ENCODE measurements around the gene MAFF. TPM values are rescaled to one million over a fixed set of nuclear protein-coding genes. Genes with fewer than 3 reads are reported as not detected.

The MAFF gene
- total and polyA plus RNA-seq, 4 donors = 57.4 to 145 (median 80.0) TPM

- Histone ChIP-seq H3K36me3 (ENCODE audit: control insufficient read depth in 1 of 2, insufficient read depth in 2 of 2, low read length in 1 of 2) (no peaks in the 10 kb centered on the region), H3K27ac (ENCODE audit: low read depth in 1 of 2, low read length in 2 of 2) (peak overlapping the region; percentile 78 to 82), H3K4me3 (ENCODE audit: low read length in 2 of 2) (no peak overlapping the region), H3K9me3 (ENCODE audit: control insufficient read depth, low read length) (no peaks in the 10 kb centered on the region), H3K4me1 (ENCODE audit: control insufficient read depth in 1 of 2, insufficient read depth in 2 of 2, low read length in 2 of 2) (no peaks in the 10 kb centered on the region), H3K27me3 (ENCODE audit: control insufficient read depth in 1 of 2, insufficient read depth in 2 of 2, low read length in 1 of 2) (no peaks in the 10 kb centered on the region)
- WGBS, 2 donors = 27 to 39% methylated on average over 15 of the region's 15 CpGs
- intact Hi-C loops (cut with DNase I) = loop anchor here in 1 of 2 donors (10.0 kb wide), 1 partner anchor 109 kb away; the partner anchor contains the start of gene CSNK1E
- ATAC-seq (ENCODE audit: low FRiP score) (peak; percentile 59), DNase-seq (peak; percentile 94 to 96)
Measured at GRCh38 chr22:38205261-38206128, 3.7 kb downstream of the MAFF start.

- H3K4me3 ChIP-seq (ENCODE audit: low read length in 2 of 2) = no peak overlapping the region
- no peaks in the 10 kb centered on the region for H3K4me1 ChIP-seq (ENCODE audit: control insufficient read depth in 1 of 2, insufficient read depth in 2 of 2, low read length in 2 of 2)
- no peaks in the 10 kb centered on the region for H3K27me3 ChIP-seq (ENCODE audit: control insufficient read depth in 1 of 2, insufficient read depth in 2 of 2, low read length in 1 of 2)
- DNase-seq = no peak
- intact Hi-C loops (cut with DNase I) = loop anchor here in 1 of 2 donors (10.0 kb wide), 1 partner anchor 107 kb away; the partner anchor contains the start of gene CSNK1E
- H3K36me3 ChIP-seq (ENCODE audit: control insufficient read depth in 1 of 2, insufficient read depth in 2 of 2, low read length in 1 of 2) = no peaks in the 10 kb centered on the region
- WGBS, 2 donors = 93% methylated on average over 7 of the region's 7 CpGs
- ATAC-seq (ENCODE audit: low FRiP score) = no peak
- H3K9me3 ChIP-seq (ENCODE audit: control insufficient read depth, low read length) = no peaks in the 10 kb centered on the region
- H3K27ac ChIP-seq (ENCODE audit: low read depth in 1 of 2, low read length in 2 of 2) = no peak overlapping the region
Measured at GRCh38 chr22:38207898-38208432, 6.2 kb downstream of the MAFF start.

GRCh38 chr22:38208551-38208968 lies 6.8 kb downstream of the MAFF start:
- Histone ChIP-seq H3K27ac (ENCODE audit: low read depth in 1 of 2, low read length in 2 of 2) (no peak overlapping the region), H3K4me3 (ENCODE audit: low read length in 2 of 2) (no peak overlapping the region), H3K4me1 (ENCODE audit: control insufficient read depth in 1 of 2, insufficient read depth in 2 of 2, low read length in 2 of 2) (peaks cover 0 to 3% of the 10 kb centered on the region in 2 donors), H3K36me3 (ENCODE audit: control insufficient read depth in 1 of 2, insufficient read depth in 2 of 2, low read length in 1 of 2) (no peaks in the 10 kb centered on the region), H3K27me3 (ENCODE audit: control insufficient read depth in 1 of 2, insufficient read depth in 2 of 2, low read length in 1 of 2) (no peaks in the 10 kb centered on the region), H3K9me3 (ENCODE audit: control insufficient read depth, low read length) (no peaks in the 10 kb centered on the region)
- ATAC-seq (ENCODE audit: low FRiP score) (no peak), DNase-seq (no peak)
- intact Hi-C loops (cut with DNase I) = loop anchor here in 1 of 2 donors (10.0 kb wide), 1 partner anchor 106 kb away; the partner anchor contains the start of gene CSNK1E
- 75 to 89% methylated on average over 5 to 6 of the region's 6 CpGs for WGBS, 2 donors

- DNase-seq (no peak), ATAC-seq (ENCODE audit: low FRiP score) (no peak)
- Histone ChIP-seq H3K36me3 (ENCODE audit: control insufficient read depth in 1 of 2, insufficient read depth in 2 of 2, low read length in 1 of 2) (no peaks in the 10 kb centered on the region), H3K9me3 (ENCODE audit: control insufficient read depth, low read length) (no peaks in the 10 kb centered on the region), H3K27ac (ENCODE audit: low read depth in 1 of 2, low read length in 2 of 2) (no peak overlapping the region), H3K4me1 (ENCODE audit: control insufficient read depth in 1 of 2, insufficient read depth in 2 of 2, low read length in 2 of 2) (peaks cover 0 to 3% of the 10 kb centered on the region in 2 donors), H3K27me3 (ENCODE audit: control insufficient read depth in 1 of 2, insufficient read depth in 2 of 2, low read length in 1 of 2) (no peaks in the 10 kb centered on the region), H3K4me3 (ENCODE audit: low read length in 2 of 2) (no peak overlapping the region)
- intact Hi-C loops (cut with DNase I) = no loop called here
- 90 to 95% methylated on average over 7 of the region's 7 CpGs for WGBS, 2 donors
Measured at GRCh38 chr22:38211556-38211955, 9.8 kb downstream of the MAFF start.

- Histone ChIP-seq H3K27me3 (ENCODE audit: control insufficient read depth in 1 of 2, insufficient read depth in 2 of 2, low read length in 1 of 2) (no peaks in the 10 kb centered on the region), H3K36me3 (ENCODE audit: control insufficient read depth in 1 of 2, insufficient read depth in 2 of 2, low read length in 1 of 2) (no peaks in the 10 kb centered on the region), H3K4me1 (ENCODE audit: control insufficient read depth in 1 of 2, insufficient read depth in 2 of 2, low read length in 2 of 2) (peaks cover 0 to 3% of the 10 kb centered on the region in 2 donors), H3K27ac (ENCODE audit: low read depth in 1 of 2, low read length in 2 of 2) (no peak overlapping the region), H3K9me3 (ENCODE audit: control insufficient read depth, low read length) (no peaks in the 10 kb centered on the region), H3K4me3 (ENCODE audit: low read length in 2 of 2) (no peak overlapping the region)
- 79 to 85% methylated on average over 2 of the region's 2 CpGs for WGBS, 2 donors
- ATAC-seq (ENCODE audit: low FRiP score) (no peak), DNase-seq (no peak)
- intact Hi-C loops (cut with DNase I) = no loop called here
Measured at GRCh38 chr22:38212442-38212841, 10.6 kb downstream of the MAFF start.

- H3K4me1 ChIP-seq (ENCODE audit: control insufficient read depth in 1 of 2, insufficient read depth in 2 of 2, low read length in 2 of 2) = peaks cover 0 to 3% of the 10 kb centered on the region in 2 donors
- H3K36me3 ChIP-seq (ENCODE audit: control insufficient read depth in 1 of 2, insufficient read depth in 2 of 2, low read length in 1 of 2) = no peaks in the 10 kb centered on the region
- intact Hi-C loops (cut with DNase I) = no loop called here
- DNase-seq = no peak
- 94% methylated on average over 6 of the region's 6 CpGs for WGBS, 2 donors
- ATAC-seq (ENCODE audit: low FRiP score) = no peak
- H3K27ac ChIP-seq (ENCODE audit: low read depth in 1 of 2, low read length in 2 of 2) = no peak overlapping the region
- no peaks in the 10 kb centered on the region for H3K9me3 ChIP-seq (ENCODE audit: control insufficient read depth, low read length)
- H3K4me3 ChIP-seq (ENCODE audit: low read length in 2 of 2) = no peak overlapping the region
- H3K27me3 ChIP-seq (ENCODE audit: control insufficient read depth in 1 of 2, insufficient read depth in 2 of 2, low read length in 1 of 2) = no peaks in the 10 kb centered on the region
Measured at GRCh38 chr22:38213319-38213989, 11.7 kb downstream of the MAFF start.

- Histone ChIP-seq H3K36me3 (ENCODE audit: control insufficient read depth in 1 of 2, insufficient read depth in 2 of 2, low read length in 1 of 2) (no peaks in the 10 kb centered on the region), H3K27me3 (ENCODE audit: control insufficient read depth in 1 of 2, insufficient read depth in 2 of 2, low read length in 1 of 2) (no peaks in the 10 kb centered on the region), H3K4me1 (ENCODE audit: control insufficient read depth in 1 of 2, insufficient read depth in 2 of 2, low read length in 2 of 2) (peaks cover 0 to 3% of the 10 kb centered on the region in 2 donors), H3K9me3 (ENCODE audit: control insufficient read depth, low read length) (no peaks in the 10 kb centered on the region), H3K27ac (ENCODE audit: low read depth in 1 of 2, low read length in 2 of 2) (no peak overlapping the region), H3K4me3 (ENCODE audit: low read length in 2 of 2) (no peak overlapping the region)
- 32 to 37% methylated on average over 8 of the region's 8 CpGs for WGBS, 2 donors
- peak in 1 of 2 donors; percentile 70 for DNase-seq
- intact Hi-C loops (cut with DNase I) = no loop called here
- ATAC-seq (ENCODE audit: low FRiP score) = peak; percentile 1
Measured at GRCh38 chr22:38213990-38214301, 12.2 kb downstream of the MAFF start.

- 22 to 33% methylated on average over 52 to 81 of the region's 81 CpGs for WGBS, 2 donors
- no peaks in the 10 kb centered on the region for H3K27me3 ChIP-seq (ENCODE audit: control insufficient read depth in 1 of 2, insufficient read depth in 2 of 2, low read length in 1 of 2)
- ATAC-seq (ENCODE audit: low FRiP score) = peak; percentile 51
- no peak overlapping the region for H3K4me3 ChIP-seq (ENCODE audit: low read length in 2 of 2)
- intact Hi-C loops (cut with DNase I) = no loop called here
- peak; percentile 76 to 91 for DNase-seq
- no peaks in the 10 kb centered on the region for H3K36me3 ChIP-seq (ENCODE audit: control insufficient read depth in 1 of 2, insufficient read depth in 2 of 2, low read length in 1 of 2)
- no peak overlapping the region for H3K27ac ChIP-seq (ENCODE audit: low read depth in 1 of 2, low read length in 2 of 2)
- H3K9me3 ChIP-seq (ENCODE audit: control insufficient read depth, low read length) = no peaks in the 10 kb centered on the region
- H3K4me1 ChIP-seq (ENCODE audit: control insufficient read depth in 1 of 2, insufficient read depth in 2 of 2, low read length in 2 of 2) = peaks cover 0 to 3% of the 10 kb centered on the region in 2 donors
Measured at GRCh38 chr22:38214302-38215056, 12.7 kb downstream of the MAFF start.

Data from aorta (tissue), 5 donors.